Measurements from ENCODE around the gene CUX1.
"Not testable (repeated sequence)": the region's sequence is repeated elsewhere in the genome, so short reads cannot be mapped to it uniquely, and the experiment has no call there.

CUX1 gene

GRCh38 chr7:102024769-102025391 lies 207.5 kb downstream of the CUX1 start:
- H3K4me1 Mint-ChIP-seq: peaks cover 33% of the 10 kb centered on the region
- no peak overlapping the region for H3K4me3 Mint-ChIP-seq
- peaks cover 17% of the 10 kb centered on the region for H3K36me3 Mint-ChIP-seq (ENCODE audit: low read depth)
- H3K27ac Mint-ChIP-seq: peak overlapping the region; percentile 67
- no peaks in the 10 kb centered on the region for H3K9me3 Mint-ChIP-seq
- TF ChIP-seq CTCF (IDR thresholded peaks at IDR 0.05): no peak
- no peaks in the 10 kb centered on the region for H3K27me3 Mint-ChIP-seq (ENCODE audit: low read depth, poor library complexity)
- no peak for DNase-seq

GRCh38 chr7:102025777-102026176 lies 208.4 kb downstream of the CUX1 start:
- H3K4me1 Mint-ChIP-seq: peaks cover 33% of the 10 kb centered on the region
- not testable (repeated sequence) for H3K4me3 Mint-ChIP-seq; DNase-seq; H3K9me3 Mint-ChIP-seq; H3K27me3 Mint-ChIP-seq (ENCODE audit: low read depth, poor library complexity); H3K27ac Mint-ChIP-seq
- H3K36me3 Mint-ChIP-seq (ENCODE audit: low read depth): peaks cover 18% of the 10 kb centered on the region

- no peaks in the 10 kb centered on the region for H3K9me3 Mint-ChIP-seq
Observed at GRCh38 chr7:102028206-102028826, 210.9 kb downstream of the CUX1 start.

GRCh38 chr7:102029616-102030015 lies 212.2 kb downstream of the CUX1 start:
- Mint-ChIP-seq H3K27ac (no peak overlapping the region), H3K4me3 (no peak overlapping the region), H3K4me1 (peaks cover 6% of the 10 kb centered on the region), H3K36me3 (ENCODE audit: low read depth) (peaks cover 23% of the 10 kb centered on the region), H3K27me3 (ENCODE audit: low read depth, poor library complexity) (no peaks in the 10 kb centered on the region), H3K9me3 (no peaks in the 10 kb centered on the region)
- no peak for DNase-seq
- TF ChIP-seq CTCF (IDR thresholded peaks at IDR 0.05): no peak

More at GRCh38 chr7:102028206-102028826, 210.9 kb downstream of the CUX1 start:
- TF ChIP-seq CTCF (IDR thresholded peaks at IDR 0.05): no peak
- Mint-ChIP-seq H3K36me3 (ENCODE audit: low read depth) (peaks cover 23% of the 10 kb centered on the region), H3K4me1 (peaks cover 18% of the 10 kb centered on the region), H3K27ac (peak overlapping the region; percentile 82), H3K27me3 (ENCODE audit: low read depth, poor library complexity) (no peaks in the 10 kb centered on the region), H3K4me3 (no peak overlapping the region)
- no peak for DNase-seq

GRCh38 chr7:102030696-102031095 lies 213.3 kb downstream of the CUX1 start:
- DNase-seq: no peak
- Mint-ChIP-seq H3K4me3 (no peak overlapping the region), H3K27ac (peak overlapping the region; percentile 25), H3K4me1 (no peaks in the 10 kb centered on the region), H3K36me3 (ENCODE audit: low read depth) (peaks cover 23% of the 10 kb centered on the region), H3K27me3 (ENCODE audit: low read depth, poor library complexity) (no peaks in the 10 kb centered on the region), H3K9me3 (no peaks in the 10 kb centered on the region)
- no peak for TF ChIP-seq CTCF (IDR thresholded peaks at IDR 0.05)

- Mint-ChIP-seq H3K27ac (peak overlapping the region; percentile 52), H3K36me3 (ENCODE audit: low read depth) (peaks cover 13% of the 10 kb centered on the region), H3K4me3 (no peak overlapping the region), H3K9me3 (no peaks in the 10 kb centered on the region), H3K4me1 (peaks cover 6% of the 10 kb centered on the region), H3K27me3 (ENCODE audit: low read depth, poor library complexity) (peaks cover 3% of the 10 kb centered on the region)
- no peak for DNase-seq
- TF ChIP-seq CTCF (IDR thresholded peaks at IDR 0.05): no peak
Observed at GRCh38 chr7:102036958-102037357, 219.5 kb downstream of the CUX1 start.
